Right atrium auricular region (tissue), 2 donors: ENCODE data around the gene FZR1. TPM values are rescaled to one million over a fixed set of nuclear protein-coding genes. Genes with fewer than 3 reads are reported as not detected.

Source experiments
- DNase-seq: peaks from one replicate; pipeline ENCODE4 v3.0.0-alpha.2; 2019; ENCODE audit warnings: low spot score
- H3K27ac ChIP-seq, 2 donors: fragments of 200-600 bp; sonication (generic); 1 replicate in 1 of 2; 2 replicates in 1 of 2; pipeline ENCODE4 v1.5.1; 2016 to 2019
- H3K27me3 ChIP-seq, 2 donors: fragments of 200-600 bp; sonication (generic); one replicate each; pipeline versions ENCODE4 v1.5.1 to v1.6.0; 2017 to 2019
- H3K36me3 ChIP-seq: fragments of 200-600 bp; sonication (generic); one replicate; pipeline ENCODE4 v1.5.1; 2016
- H3K4me1 ChIP-seq, 2 donors: fragments of 200-600 bp; sonication (generic); one replicate each; pipeline versions ENCODE4 v1.5.1 to v1.6.0; 2017 to 2019
- H3K4me3 ChIP-seq, 2 donors: fragments of 200-600 bp; sonication (generic); 1 replicate in 1 of 2; 2 replicates in 1 of 2; pipeline ENCODE4 v1.5.1; 2017 to 2019; ENCODE audit warnings: mild to moderate bottlenecking in 1 of 2, moderate library complexity in 1 of 2
- H3K9me3 ChIP-seq, 2 donors: fragments of 200-600 bp; sonication (generic); one replicate each; pipeline ENCODE4 v1.5.1; 2019
- CTCF ChIP-seq, 2 donors: fragments of 200-600 bp; sonication (generic); IDR thresholded peaks; one replicate each; pipeline ENCODE4 v1.5.1; 2019; ENCODE audit warnings: antibody characterized with exemption in 2 of 2
- total RNA-seq, 2 donors: library from RNA; depleted of rRNA; stranded (reverse); fragments of >200 nt; gene quantifications; one replicate each; pipeline ENCODE4 v1.1.0, GENCODE V29; 2016

The FZR1 gene
- total RNA-seq, 2 donors from 2014 or later = 20.6 to 21.7 TPM

- Histone ChIP-seq H3K4me1 (peaks cover 0 to 6% of the 10 kb centered on the region in 2 donors), H3K9me3 (no peaks in the 10 kb centered on the region), H3K27ac (no peak overlapping the region), H3K27me3 (no peaks in the 10 kb centered on the region), H3K4me3 (no peak overlapping the region), H3K36me3 (peaks cover 64% of the 10 kb centered on the region)
- no peak for TF ChIP-seq CTCF (IDR thresholded peaks at IDR 0.05)
- DNase-seq = no peak
These were observed 26.2 kb downstream of the FZR1 start for GRCh38 chr19:3532154-3532786.

GRCh38 chr19:3533033-3533432 is 26.9 kb downstream of the FZR1 start:
- no peak for TF ChIP-seq CTCF (IDR thresholded peaks at IDR 0.05)
- Histone ChIP-seq H3K9me3 (no peaks in the 10 kb centered on the region), H3K4me1 (peaks cover 0 to 6% of the 10 kb centered on the region in 2 donors), H3K27me3 (no peaks in the 10 kb centered on the region), H3K36me3 (peaks cover 56% of the 10 kb centered on the region), H3K4me3 (no peak overlapping the region), H3K27ac (no peak overlapping the region)
- no peak for DNase-seq

- Histone ChIP-seq H3K27me3 (no peaks in the 10 kb centered on the region), H3K36me3 (peaks cover 52% of the 10 kb centered on the region), H3K4me3 (no peak overlapping the region), H3K9me3 (no peaks in the 10 kb centered on the region), H3K27ac (no peak overlapping the region), H3K4me1 (peaks cover 0 to 6% of the 10 kb centered on the region in 2 donors)
- no peak for DNase-seq
- no peak for TF ChIP-seq CTCF (IDR thresholded peaks at IDR 0.05)
These were observed 27.6 kb downstream of the FZR1 start for GRCh38 chr19:3533563-3534216.

GRCh38 chr19:3534375-3535234 is 28.5 kb downstream of the FZR1 start:
- no peak for TF ChIP-seq CTCF (IDR thresholded peaks at IDR 0.05)
- Histone ChIP-seq H3K27ac (no peak overlapping the region), H3K4me3 (no peak overlapping the region), H3K36me3 (peaks cover 52% of the 10 kb centered on the region), H3K4me1 (peaks cover 0 to 6% of the 10 kb centered on the region in 2 donors), H3K27me3 (no peaks in the 10 kb centered on the region), H3K9me3 (no peaks in the 10 kb centered on the region)
- no peak for DNase-seq

- DNase-seq = no peak
- no peak overlapping the region for H3K27ac ChIP-seq
- no peaks in the 10 kb centered on the region for H3K9me3 ChIP-seq
- no peak overlapping the region for H3K4me3 ChIP-seq
- peaks cover 52% of the 10 kb centered on the region for H3K36me3 ChIP-seq
- H3K4me1 ChIP-seq = peaks cover 0 to 6% of the 10 kb centered on the region in 2 donors
- H3K27me3 ChIP-seq = no peaks in the 10 kb centered on the region
- TF ChIP-seq CTCF (IDR thresholded peaks at IDR 0.05) = no peak
These were observed 29.1 kb downstream of the FZR1 start for GRCh38 chr19:3535235-3535535.
